ENCODE data around the gene CP.

DNA sequence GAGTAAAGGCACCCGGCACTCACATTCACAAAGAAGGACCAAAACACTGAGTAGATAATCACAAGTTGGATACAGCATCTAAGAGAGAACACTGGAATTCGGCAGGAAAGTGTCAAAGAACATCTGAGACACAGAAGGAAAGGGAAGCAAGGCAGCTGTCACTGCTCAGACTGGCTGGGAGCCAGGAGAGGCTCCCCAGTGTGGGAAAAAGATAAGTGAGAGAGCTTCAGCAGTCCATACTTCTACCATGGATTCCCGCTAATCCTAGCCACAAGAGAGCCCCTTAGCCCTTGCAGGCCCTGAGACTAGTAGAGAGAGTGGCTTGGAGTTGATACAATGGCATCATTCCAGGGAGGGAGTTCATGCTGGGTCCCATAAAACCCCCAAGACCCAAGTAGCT is 36.7 kb upstream of the CP start:
- TF ChIP-seq, protein P1, sequence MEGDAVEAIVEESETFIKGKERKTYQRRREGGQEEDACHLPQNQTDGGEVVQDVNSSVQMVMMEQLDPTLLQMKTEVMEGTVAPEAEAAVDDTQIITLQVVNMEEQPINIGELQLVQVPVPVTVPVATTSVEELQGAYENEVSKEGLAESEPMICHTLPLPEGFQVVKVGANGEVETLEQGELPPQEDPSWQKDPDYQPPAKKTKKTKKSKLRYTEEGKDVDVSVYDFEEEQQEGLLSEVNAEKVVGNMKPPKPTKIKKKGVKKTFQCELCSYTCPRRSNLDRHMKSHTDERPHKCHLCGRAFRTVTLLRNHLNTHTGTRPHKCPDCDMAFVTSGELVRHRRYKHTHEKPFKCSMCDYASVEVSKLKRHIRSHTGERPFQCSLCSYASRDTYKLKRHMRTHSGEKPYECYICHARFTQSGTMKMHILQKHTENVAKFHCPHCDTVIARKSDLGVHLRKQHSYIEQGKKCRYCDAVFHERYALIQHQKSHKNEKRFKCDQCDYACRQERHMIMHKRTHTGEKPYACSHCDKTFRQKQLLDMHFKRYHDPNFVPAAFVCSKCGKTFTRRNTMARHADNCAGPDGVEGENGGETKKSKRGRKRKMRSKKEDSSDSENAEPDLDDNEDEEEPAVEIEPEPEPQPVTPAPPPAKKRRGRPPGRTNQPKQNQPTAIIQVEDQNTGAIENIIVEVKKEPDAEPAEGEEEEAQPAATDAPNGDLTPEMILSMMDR (IDR thresholded peaks at IDR 0.05; ENCODE audit: insufficient read depth, low read depth, low read length): no peak
- TF ChIP-seq EZH2 (IDR thresholded peaks at IDR 0.05; ENCODE audit: insufficient read depth, low read length): no peak

Data from astrocyte (in vitro differentiated cells and primary cell).